Measurements from ENCODE around the gene ATL2. TPM values are rescaled to one million over a fixed set of nuclear protein-coding genes. Genes with fewer than 3 reads are reported as not detected.
"Not testable (repeated sequence)": the region's sequence is repeated elsewhere in the genome, so short reads cannot be mapped to it uniquely, and the experiment has no call there.

ATL2 gene
- polyA plus RNA-seq (2013, experiment 1 of 2; ENCODE audit: insufficient read length), result 20.7 TPM
- 20.1 TPM for polyA plus RNA-seq (2013, experiment 2 of 2; ENCODE audit: insufficient read length)

GRCh38 chr2:38377050-38377828 lies at the start of gene ATL2:
ATL2 (minus strand) TSS chr2:38377273; CDS start chr2:38377260, 13 bp downstream.
- peak; percentile 95 for DNase-seq

- no peak for DNase-seq
These were observed 46.7 kb upstream of the ATL2 start for GRCh38 chr2:38423763-38424162.

- DNase-seq, result no peak
These were observed 44.4 kb upstream of the ATL2 start for GRCh38 chr2:38421274-38422056.

- DNase-seq, result no peak
These were observed 42.4 kb upstream of the ATL2 start for GRCh38 chr2:38419499-38419898.

GRCh38 chr2:38418735-38419134 lies 41.7 kb upstream of the ATL2 start:
- DNase-seq, result no peak

GRCh38 chr2:38417745-38418689 lies 40.9 kb upstream of the ATL2 start:
- no peak for DNase-seq

GRCh38 chr2:38416296-38417036 lies 39.4 kb upstream of the ATL2 start:
- DNase-seq, result no peak

- no peak for DNase-seq
These were observed 38.7 kb upstream of the ATL2 start for GRCh38 chr2:38415728-38416291.

GRCh38 chr2:38415023-38415422 lies 38.0 kb upstream of the ATL2 start:
- no peak for DNase-seq

- not testable (repeated sequence) for DNase-seq
These were observed 35.3 kb upstream of the ATL2 start for GRCh38 chr2:38412235-38412871.

GRCh38 chr2:38409156-38410102 lies 32.4 kb upstream of the ATL2 start:
- no peak for DNase-seq

GRCh38 chr2:38407111-38407682 lies 30.1 kb upstream of the ATL2 start:
- DNase-seq, result no peak

GRCh38 chr2:38406597-38407110 lies 29.6 kb upstream of the ATL2 start:
- no peak for DNase-seq

- no peak for DNase-seq
These were observed 29.0 kb upstream of the ATL2 start for GRCh38 chr2:38405917-38406596.

- no peak for DNase-seq
These were observed 23.4 kb upstream of the ATL2 start for GRCh38 chr2:38400513-38400912.

GRCh38 chr2:38398739-38399138 lies 21.7 kb upstream of the ATL2 start:
- no peak for DNase-seq

- DNase-seq, result peak; percentile 75
These were observed 17.8 kb upstream of the ATL2 start for GRCh38 chr2:38394903-38395341.

GRCh38 chr2:38394041-38394440 lies 17.0 kb upstream of the ATL2 start:
- DNase-seq, result no peak

All from fibroblast of skin of abdomen (primary cell).